Measurements from ENCODE around the gene TMEM95.

GRCh38 chr17:7361906-7362305 lies 7.0 kb downstream of the TMEM95 start:
- TF ChIP-seq EZH2 (IDR thresholded peaks at IDR 0.05; ENCODE audit: borderline replicate concordance, low read depth, low read length, severe bottlenecking) (no peak), CTCF (IDR thresholded peaks at IDR 0.05; ENCODE audit: borderline replicate concordance, extremely low read depth, low read length, poor library complexity, severe bottlenecking) (no peak)

All from DND-41 (cell line).